ENCODE measurements around the gene WNT5B.

GRCh38 chr12:1655225-1655788 is 26.3 kb downstream of the WNT5B start:
- no peak for TF ChIP-seq CTCF (IDR thresholded peaks at IDR 0.05; ENCODE audit: insufficient read depth, low read length, poor library complexity, severe bottlenecking)
- no peak for TF ChIP-seq EZH2phosphoT487 (conservative IDR thresholded peaks at IDR 0.05; ENCODE audit: low read length)
